AG04450 (cell line): ENCODE data around the gene NT5C2. TPM values are rescaled to one million over a fixed set of nuclear protein-coding genes. Genes with fewer than 3 reads are reported as not detected.
A peak's percentile ranks its signal among the peaks of the same experiment; 100 is the strongest.

ENCODE experiments used
- CTCF ChIA-PET: fragments of 300-600, 350-600 bp; formaldehyde crosslinking; extraction: SDS; loops from one replicate; lab custom pipeline; 2022; ENCODE audit warnings: antibody characterized with exemption, inconsistent platforms; lab: Charles Lee
- POLR2A ChIA-PET: fragments of 350-600 bp; formaldehyde crosslinking; extraction: SDS; loops from one replicate; lab custom pipeline; 2021; ENCODE audit warnings: antibody characterized with exemption, inconsistent platforms; lab: Yijun Ruan, JAX
- DNase-seq: peaks from one replicate; pipeline ENCODE4 v3.0.0-alpha.2; 2011; ENCODE audit warnings: low read depth, low spot score
- H3K27ac ChIP-seq: one replicate; pipeline ENCODE4 v1.5.1; 2012; ENCODE audit warnings: low read depth, low read length, control low read depth
- H3K27me3 ChIP-seq: one replicate; pipeline ENCODE4 v1.6.0; 2012; ENCODE audit warnings: low read length; ENCODE audit not compliant: control insufficient read depth, insufficient read depth
- H3K4me3 ChIP-seq: 2 replicates; pipeline ENCODE4 v1.5.1; 2011; ENCODE audit warnings: mild to moderate bottlenecking, low read depth, low read length, control low read depth
- H3K9me3 ChIP-seq: 2 replicates; pipeline ENCODE4 v1.5.1; 2012; ENCODE audit warnings: low read length; ENCODE audit not compliant: control insufficient read depth, insufficient read depth
- polyA plus RNA-seq: library from polyadenylated mRNA; depleted of rRNA; stranded (reverse); fragments of >200 nt; gene quantifications from 2 replicates; pipeline ENCODE4 v1.2.3, GENCODE V29; 2011
- TF ChIP-seq, protein P1 (sequence below): IDR thresholded peaks from 2 replicates; pipeline ENCODE4 v1.5.1; 2011; ENCODE audit warnings: low read depth, low read length, control low read depth, inconsistent platforms

NT5C2 gene
- polyA plus RNA-seq, 1 experiment, result 117 TPM

DNA sequence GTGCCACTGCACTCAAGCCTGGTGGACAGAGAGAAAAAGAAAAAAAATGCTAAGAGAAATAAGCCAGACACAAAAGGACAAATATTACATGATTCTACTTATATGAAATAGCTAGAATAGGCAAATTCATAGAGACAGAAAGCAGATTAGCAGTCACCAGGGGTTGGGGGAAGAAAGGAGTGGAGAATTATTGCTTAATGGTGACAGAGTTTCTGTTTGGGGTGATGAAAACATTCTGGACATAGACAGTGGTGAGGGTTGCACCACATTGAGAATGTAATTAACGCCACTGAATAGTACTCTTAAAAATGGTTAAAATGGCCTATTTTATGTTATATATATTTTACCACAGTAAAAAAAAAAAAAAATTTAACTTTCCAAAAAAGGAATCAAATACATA lies 6.4 kb upstream of the NT5C2 start:
- CTCF ChIA-PET, result no interaction called here
- POLR2A ChIA-PET, result no interaction called here
- DNase-seq, result no peak

GRCh38 chr10:103198648-103199047 lies 5.6 kb upstream of the NT5C2 start:
- POLR2A ChIA-PET, result no interaction called here
- TF ChIP-seq, protein P1, sequence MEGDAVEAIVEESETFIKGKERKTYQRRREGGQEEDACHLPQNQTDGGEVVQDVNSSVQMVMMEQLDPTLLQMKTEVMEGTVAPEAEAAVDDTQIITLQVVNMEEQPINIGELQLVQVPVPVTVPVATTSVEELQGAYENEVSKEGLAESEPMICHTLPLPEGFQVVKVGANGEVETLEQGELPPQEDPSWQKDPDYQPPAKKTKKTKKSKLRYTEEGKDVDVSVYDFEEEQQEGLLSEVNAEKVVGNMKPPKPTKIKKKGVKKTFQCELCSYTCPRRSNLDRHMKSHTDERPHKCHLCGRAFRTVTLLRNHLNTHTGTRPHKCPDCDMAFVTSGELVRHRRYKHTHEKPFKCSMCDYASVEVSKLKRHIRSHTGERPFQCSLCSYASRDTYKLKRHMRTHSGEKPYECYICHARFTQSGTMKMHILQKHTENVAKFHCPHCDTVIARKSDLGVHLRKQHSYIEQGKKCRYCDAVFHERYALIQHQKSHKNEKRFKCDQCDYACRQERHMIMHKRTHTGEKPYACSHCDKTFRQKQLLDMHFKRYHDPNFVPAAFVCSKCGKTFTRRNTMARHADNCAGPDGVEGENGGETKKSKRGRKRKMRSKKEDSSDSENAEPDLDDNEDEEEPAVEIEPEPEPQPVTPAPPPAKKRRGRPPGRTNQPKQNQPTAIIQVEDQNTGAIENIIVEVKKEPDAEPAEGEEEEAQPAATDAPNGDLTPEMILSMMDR, result no peak
- no peaks in the 10 kb centered on the region for H3K9me3 ChIP-seq
- DNase-seq, result no peak
- no peak overlapping the region for H3K27ac ChIP-seq
- H3K4me3 ChIP-seq, result no peak overlapping the region
- CTCF ChIA-PET, result no interaction called here
- H3K27me3 ChIP-seq, result no peaks in the 10 kb centered on the region

More for the DNA sequence above, 6.4 kb upstream of the NT5C2 start:
- TF ChIP-seq, protein P1, result no peak
- H3K4me3 ChIP-seq, result no peak overlapping the region
- H3K9me3 ChIP-seq, result no peaks in the 10 kb centered on the region
- no peaks in the 10 kb centered on the region for H3K27me3 ChIP-seq
- H3K27ac ChIP-seq, result no peak overlapping the region

DNA sequence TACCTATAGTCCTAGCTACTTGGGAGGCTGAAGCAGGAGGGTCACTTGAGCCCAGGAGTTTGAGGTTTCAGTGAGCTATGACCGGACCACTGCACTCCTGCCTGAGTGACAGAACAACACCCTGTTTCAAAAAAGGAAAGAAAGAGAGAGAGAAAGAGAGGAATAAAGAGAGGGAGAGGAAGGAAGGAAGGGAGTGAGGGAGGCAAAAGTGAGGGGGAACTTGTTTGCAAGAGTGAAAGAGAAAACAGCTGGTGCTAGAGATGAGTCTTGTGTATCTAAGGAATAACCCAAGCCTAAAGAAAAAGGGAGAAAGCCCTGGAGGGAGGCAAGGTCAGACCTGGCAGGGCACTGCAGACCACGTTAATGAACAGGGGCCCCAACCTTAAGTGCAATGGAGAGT lies 4.8 kb upstream of the NT5C2 start:
- POLR2A ChIA-PET, result interaction anchor here (1.2 kb wide), 1 partner anchor 32 kb away, joined by 4 read pairs; no protein-coding TSS in a partner anchor
- H3K4me3 ChIP-seq, result no peak overlapping the region
- H3K27ac ChIP-seq, result no peak overlapping the region
- TF ChIP-seq, protein P1, result no peak
- H3K9me3 ChIP-seq, result no peaks in the 10 kb centered on the region
- CTCF ChIA-PET, result interaction anchor here (0.8 kb wide), 1 partner anchor 111 kb away, joined by 3 read pairs; no protein-coding TSS in a partner anchor
- no peak for DNase-seq
- no peaks in the 10 kb centered on the region for H3K27me3 ChIP-seq

GRCh38 chr10:103197174-103197573 lies 4.1 kb upstream of the NT5C2 start:
- Histone ChIP-seq H3K27me3 (no peaks in the 10 kb centered on the region), H3K27ac (no peak overlapping the region), H3K4me3 (no peak overlapping the region), H3K9me3 (no peaks in the 10 kb centered on the region)
- CTCF ChIA-PET, result interaction anchor here (0.8 to 1.1 kb wide), 3 partner anchors 41 to 111 kb away, joined by 3 to 4 read pairs (median 3); no protein-coding TSS in a partner anchor
- peak; percentile 20 for DNase-seq
- POLR2A ChIA-PET, result interaction anchor here (1.2 kb wide), 1 partner anchor 32 kb away, joined by 4 read pairs; no protein-coding TSS in a partner anchor
- TF ChIP-seq, protein P1, result no peak

GRCh38 chr10:103196516-103196915 lies 3.4 kb upstream of the NT5C2 start:
- TF ChIP-seq, protein P1, result no peak
- H3K9me3 ChIP-seq, result no peaks in the 10 kb centered on the region
- CTCF ChIA-PET, result interaction anchor here (1.1 kb wide), 1 partner anchor 42 kb away, joined by 4 read pairs; no protein-coding TSS in a partner anchor
- no peak overlapping the region for H3K27ac ChIP-seq
- no peak overlapping the region for H3K4me3 ChIP-seq
- no peak for DNase-seq
- POLR2A ChIA-PET, result interaction anchor here (1.2 kb wide), 1 partner anchor 33 kb away, joined by 4 read pairs; no protein-coding TSS in a partner anchor
- no peaks in the 10 kb centered on the region for H3K27me3 ChIP-seq
